SKM-1 treated with dmso at 0.1 percent for 144 hours (cell line): ENCODE data around the gene TMEM82.

Experiments used
- DNase-seq: peaks from one replicate; lab custom pipeline; 2025; ENCODE audit not compliant: unreplicated experiment; lab: John Stamatoyannopoulos, UW

Gene TMEM82

DNA sequence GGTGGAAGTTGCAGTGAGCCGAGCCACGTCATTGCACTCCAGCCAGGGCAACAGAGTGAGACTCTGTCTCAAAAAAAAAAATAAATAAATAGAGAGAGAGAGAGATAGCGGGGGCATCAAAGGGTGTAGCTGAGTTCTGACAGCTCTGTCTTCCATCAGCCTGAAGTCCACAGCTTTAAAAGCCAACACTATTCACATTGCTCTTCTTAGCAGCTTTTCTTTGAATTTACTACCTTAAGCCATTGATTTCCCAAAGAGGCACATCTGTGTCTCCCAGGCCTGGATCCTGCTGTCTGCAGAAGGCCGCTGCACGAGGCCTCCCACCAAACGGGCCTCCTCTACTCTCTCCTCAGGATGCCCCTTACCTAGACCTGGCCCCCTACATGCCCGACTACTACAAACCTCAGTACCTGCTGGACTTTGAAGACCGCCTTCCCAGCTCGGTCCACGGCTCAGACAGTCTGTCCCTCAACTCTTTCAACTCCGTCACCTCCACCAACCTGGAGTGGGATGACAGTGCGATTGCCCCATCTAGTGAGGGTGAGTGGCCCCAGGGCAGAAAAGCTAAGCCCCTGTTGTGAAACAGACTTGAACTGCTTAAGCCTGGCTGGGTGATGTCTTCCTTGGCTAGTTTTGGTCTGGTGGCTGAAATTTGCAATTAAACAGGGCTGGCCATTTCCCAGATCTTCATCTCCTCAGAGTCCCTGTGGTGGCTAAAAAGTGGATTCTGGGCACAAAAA is 22.7 kb upstream of the TMEM82 start:
- no peak for DNase-seq

DNA sequence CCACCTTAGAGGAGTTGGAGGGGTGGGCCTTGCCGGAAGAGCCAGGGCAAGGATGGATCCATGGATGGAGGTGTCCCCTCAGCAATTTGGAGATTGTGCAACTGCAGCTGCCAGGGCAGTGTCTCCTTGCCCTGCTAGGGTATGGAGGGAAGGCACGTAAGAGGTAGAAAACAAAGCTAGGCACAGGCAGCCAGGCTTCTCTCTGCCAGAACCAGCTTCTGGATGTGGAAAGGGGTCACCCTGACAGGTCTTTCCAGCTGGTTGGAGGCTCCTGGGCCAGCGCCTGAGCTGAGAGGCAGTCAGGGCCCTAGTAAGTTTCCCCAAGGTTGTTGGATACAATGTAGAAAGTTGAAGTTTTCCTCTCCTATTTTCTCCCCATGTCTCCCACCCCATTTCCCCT is 21.4 kb upstream of the TMEM82 start:
- DNase-seq = no peak

DNA sequence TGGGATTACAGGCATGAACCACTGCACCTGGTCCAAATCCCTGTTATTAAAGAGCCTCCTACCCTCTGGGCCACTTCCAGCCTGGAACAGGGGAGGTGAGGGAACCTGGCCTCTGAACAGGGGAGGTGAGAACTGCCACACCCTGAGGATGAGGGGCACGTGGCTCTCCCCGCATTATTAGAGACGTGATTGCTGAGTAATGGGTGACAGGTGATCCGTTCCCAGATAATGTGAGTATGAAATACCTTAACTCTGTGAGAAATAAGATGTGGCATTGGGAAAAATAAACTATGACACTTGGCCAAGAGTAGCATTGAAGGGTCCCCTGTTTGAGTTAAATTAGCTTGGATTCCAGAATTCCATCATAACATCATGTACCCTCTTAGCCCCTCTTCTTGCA is 19.9 kb upstream of the TMEM82 start:
- DNase-seq = no peak

DNA sequence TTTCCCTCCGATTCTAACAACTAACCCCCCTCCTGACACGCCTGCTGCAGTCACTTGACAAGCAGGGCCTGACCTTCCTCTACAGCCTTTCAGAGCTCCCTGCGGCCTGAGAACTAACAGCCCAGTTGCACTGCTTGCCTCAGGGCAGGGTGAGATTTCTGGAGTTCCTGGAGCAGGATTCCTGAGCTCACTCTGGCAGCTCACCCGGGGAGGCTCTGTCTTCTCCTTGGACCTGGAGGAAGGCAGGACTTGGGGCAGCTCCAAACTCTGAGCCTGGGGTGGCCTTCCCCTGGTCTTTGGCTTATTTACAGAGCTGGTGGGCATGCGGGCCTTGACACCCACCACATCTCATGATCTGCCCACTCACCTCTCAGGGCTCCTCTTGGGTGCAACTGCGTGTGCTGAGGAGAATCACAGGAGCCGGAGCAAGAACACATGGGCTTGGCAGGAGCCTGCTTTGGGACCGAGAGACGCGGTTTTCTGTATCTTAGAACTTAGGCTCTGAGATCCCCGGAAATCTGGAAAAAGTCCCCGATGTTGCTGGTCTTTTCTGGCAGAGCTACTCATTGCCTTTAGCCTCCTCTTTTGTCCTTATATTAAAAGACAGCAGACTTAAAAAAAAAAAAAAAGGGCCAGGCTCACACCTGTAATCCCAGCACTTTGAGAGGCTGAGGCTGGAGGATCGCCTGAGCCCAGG is 19.3 kb upstream of the TMEM82 start:
- no peak for DNase-seq

DNA sequence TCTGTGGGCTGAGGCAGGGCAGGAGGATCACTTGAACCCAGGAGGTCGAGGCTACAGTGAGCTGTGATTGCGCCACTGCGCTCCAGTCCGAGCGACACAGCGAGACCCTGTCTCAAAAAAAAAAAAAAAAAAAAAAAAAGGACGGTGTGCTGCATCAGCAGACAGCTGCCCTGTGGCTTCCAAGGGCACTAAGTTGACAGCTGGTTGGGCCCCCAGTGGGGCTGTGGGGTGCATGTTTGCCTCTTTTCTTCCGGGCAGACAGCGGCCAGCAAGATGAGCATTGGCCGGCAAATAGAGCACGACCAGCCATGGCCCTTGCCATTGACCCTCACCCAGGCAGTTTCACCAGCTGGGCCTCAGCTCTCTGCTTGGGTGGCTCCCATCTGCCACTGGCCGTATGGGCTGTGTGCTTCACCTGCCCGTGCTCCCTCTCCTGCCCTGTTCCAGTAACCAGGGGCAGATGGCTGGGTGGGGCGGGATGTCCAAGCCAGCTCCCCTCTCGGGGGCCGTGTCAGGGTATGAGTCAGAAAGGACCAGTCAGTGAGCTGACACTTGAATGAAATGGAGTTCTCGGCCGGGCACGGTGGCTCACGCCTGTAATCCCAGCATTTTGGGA is 18.6 kb upstream of the TMEM82 start:
- no peak for DNase-seq

DNA sequence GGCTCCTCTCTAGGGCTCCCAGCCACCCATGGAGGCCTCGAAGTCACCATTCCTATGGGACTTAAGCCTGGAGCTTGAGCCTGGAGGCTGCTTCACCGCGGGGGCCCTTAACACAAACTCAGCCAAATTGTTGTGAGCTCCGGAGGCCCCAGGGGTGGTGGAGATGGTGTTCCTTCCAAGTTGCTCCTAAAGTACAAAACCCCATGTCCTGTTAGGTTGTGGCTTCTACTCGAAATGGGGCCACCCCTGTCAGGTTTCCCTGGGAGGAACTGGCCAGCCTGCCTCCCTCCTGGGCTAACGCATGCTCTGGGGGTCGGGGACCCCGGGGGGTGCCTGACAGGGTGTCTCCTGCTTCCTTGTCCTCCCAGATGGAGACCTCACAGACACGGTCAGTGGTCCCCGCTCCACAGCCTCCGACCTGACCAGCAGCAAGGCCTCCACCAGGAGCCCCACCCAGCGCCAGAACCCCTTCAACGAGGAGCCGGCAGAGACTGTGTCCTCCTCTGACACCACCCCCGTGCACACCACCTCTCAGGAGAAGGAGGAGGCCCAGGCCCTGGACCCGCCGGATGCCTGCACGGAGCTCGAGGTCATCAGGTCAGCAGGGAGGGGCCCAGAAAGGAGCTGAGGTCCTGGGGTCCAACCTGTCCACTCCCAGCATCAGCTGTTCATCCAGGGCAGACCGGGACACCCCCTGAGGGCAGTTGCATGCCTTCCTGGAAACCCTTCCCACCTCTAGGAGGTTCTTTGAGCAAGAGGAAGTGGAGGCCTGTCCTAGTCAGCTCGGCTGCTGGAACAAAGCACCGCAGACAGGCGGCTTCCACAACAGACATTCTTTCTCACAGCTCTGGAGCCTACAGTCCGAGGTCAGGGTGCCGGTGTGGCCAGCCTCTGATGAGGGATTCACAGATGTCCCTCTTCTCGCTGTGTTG is 17.1 kb upstream of the TMEM82 start:
- DNase-seq = no peak

DNA sequence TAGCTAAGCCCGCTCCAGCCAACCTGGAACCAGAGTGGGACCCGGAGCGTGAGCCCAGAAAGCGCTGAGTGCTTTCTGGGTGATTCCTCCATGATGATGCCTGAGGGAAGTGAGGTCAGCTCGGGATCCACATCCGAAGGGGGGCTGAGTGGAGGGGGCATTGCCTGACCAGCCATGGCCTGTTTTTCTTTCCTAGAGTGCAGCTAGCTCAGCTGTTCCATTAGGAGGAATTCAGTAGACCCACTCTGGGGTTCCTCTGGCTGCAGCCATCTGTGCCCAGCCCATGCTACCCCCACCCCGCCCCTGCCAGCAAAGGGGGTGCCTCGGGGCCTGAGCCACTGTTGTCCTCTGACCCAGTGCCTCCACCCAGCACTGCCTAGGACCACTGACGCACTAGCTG is 15.8 kb upstream of the TMEM82 start:
- DNase-seq = no peak

DNA sequence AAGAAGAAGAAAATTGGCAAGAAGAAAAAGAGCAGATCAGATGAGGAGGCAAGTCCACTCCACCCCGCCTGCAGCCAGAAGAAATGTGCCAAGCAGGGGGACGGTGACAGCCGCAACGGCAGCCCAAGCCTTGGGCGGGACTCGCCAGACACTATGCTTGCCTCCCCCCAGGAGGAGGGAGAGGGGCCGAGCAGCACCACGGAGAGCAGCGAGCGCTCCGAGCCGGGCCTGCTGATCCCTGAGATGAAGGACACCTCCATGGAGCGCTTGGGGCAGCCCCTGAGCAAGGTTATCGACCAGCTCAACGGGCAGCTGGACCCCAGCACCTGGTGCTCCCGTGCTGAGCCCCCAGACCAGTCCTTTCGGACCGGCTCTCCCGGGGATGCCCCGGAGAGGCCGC is 15.3 kb upstream of the TMEM82 start:
- DNase-seq = no peak

DNA sequence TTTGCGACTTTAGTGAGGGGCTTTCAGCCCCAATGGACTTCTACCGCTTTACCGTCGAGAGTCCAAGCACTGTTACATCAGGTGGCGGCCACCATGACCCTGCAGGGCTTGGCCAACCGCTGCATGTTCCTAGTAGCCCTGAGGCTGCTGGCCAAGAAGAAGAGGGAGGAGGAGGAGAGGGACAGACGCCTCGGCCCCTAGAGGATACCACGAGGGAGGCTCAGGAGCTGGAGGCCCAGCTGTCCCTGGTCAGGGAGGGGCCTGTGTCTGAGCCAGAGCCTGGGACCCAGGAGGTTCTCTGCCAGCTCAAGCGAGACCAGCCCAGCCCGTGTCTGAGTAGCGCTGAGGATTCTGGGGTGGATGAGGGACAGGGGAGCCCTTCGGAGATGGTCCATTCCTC is 14.9 kb upstream of the TMEM82 start:
- DNase-seq = no peak

DNA sequence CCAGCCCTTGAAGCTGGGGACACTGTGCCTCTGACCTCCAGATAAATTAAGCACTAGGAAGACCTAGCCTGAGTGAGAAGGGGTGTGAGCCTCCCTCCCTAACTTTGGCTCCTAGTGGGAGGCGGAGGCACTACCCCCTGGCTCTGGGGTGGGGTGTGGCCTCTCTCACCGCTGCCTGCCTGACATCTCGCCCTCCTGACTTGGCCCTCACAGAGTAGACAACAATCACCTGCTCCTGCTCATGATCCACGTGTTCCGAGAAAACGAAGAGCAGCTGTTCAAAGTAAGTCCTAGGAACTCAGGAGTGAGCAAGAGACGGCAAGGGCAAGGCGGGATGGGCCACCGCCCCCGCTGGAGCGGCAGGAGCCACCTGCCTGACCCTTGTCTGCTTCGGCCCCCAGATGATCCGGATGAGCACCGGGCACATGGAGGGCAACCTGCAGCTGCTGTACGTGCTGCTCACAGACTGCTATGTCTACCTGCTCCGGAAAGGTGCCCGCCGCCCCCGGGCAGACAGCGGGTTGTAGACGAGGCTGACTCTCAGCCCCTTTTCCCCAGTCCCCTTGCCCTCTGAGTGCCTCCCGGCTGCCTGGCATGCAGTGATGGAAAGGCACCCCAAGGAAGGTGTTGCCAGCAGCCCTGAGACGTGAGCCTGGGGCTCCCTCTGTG is 14.3 kb upstream of the TMEM82 start:
- DNase-seq = no peak

DNA sequence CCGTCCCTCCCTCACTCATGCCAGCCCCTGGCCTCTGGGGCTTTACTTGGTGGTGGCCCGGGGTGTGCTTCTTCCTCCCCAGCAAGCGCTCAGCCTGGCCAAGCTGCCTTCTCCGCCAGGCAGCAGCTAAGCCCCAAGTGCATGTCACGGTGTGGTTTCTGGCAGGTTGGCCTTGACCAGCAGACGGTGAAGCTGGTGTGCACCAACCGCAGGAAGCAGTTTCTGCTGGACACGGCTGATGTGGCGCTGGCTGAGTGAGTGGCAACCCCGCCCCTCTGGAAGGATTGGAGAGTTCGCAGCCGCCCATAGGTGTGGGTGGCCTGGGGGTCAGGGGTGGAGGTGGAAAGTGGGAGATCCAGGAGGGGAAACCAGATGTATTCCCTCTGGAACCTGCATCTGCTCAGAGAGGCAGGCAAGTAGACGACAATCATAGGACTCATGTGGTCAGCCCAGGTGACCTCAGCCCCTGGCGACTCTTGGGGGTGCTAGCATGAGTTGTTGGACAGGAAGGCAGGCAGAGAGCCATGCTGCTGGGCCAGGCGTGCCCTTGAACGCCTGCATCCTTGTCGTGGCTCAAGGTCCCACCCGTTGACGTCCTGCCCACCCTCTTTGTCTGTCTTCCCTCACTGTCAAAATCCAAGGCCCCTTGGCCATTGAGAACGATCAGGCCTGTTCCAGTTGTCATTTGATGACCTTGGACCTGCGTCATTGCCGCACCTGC is 13.2 kb upstream of the TMEM82 start:
- DNase-seq = no peak

DNA sequence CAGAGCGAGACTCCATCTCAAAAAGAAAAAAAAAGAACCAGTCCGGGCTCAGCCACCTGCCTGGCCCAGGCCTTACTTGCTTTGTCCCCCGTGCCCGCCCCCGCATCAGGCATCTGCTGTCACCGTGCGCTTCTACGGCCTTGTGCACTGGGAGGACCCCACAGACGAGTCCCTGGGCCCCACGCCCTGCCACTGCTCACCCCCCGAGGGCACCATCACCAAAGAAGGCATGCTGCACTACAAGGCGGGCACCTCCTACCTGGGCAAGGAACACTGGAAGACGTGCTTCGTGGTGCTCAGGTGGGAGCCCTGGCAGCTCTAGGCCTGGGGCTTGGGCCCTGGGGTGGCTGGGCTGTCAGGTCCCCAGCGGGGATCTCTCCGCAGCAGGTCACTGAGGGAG is 11.9 kb upstream of the TMEM82 start:
- no peak for DNase-seq

DNA sequence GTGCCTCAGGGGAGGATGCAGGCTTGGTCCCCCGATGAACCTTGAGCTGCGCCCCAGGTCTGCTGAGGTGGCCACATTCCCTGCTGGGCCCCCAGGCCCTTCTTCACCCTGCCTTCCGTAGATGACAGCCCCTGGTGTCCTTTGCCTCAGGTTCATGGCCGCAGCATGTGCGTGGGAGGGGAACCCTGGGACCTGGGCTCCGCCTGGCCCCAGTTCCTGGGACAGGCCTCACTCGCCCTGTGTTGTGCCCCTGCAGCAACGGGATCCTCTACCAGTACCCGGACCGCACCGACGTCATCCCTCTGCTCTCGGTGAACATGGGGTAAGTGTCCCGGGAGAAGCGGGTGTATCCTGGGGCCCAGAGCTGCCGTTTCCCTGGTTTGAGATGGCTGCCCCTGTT is 11.4 kb upstream of the TMEM82 start:
- DNase-seq = no peak

DNA sequence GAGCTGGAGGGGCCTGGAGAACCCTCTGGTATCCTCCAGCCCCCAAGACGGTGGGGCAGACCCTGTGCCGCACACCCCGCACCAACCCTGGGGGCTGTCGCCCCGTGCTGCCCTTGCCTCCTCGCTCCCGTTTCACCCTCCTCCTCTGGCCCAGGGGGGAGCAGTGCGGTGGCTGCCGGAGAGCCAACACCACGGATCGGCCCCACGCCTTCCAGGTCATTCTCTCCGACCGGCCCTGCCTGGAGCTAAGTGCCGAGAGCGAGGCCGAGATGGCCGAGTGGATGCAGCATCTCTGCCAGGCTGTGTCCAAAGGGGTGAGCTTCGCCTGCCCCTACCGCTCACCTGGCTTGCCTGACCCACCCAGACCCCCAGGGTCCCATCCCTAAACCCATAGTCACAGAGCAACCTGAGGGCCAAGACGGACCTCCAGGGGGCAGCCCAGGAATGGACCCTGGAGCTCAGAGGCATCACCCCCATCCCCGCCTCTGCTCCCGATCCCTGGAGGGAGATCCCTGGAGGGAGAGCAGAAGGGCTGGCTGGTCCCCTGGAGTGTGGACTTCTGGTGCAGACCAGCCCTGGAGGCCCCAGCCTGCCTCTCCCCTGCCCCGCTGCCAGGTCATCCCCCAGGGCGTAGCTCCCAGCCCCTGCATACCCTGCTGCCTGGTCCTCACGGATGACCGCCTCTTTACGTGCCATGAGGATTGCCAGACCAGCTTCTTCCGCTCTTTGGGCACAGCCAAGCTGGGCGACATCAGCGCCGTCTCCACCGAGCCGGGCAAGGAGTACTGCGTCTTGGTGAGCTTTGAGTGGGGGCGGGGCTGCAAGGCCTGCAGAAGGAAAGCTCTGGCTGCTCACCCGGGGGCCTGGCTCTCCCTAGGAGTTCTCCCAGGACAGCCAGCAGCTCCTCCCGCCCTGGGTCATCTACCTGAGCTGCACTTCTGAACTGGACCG is 10.3 kb upstream of the TMEM82 start:
- DNase-seq = no peak

DNA sequence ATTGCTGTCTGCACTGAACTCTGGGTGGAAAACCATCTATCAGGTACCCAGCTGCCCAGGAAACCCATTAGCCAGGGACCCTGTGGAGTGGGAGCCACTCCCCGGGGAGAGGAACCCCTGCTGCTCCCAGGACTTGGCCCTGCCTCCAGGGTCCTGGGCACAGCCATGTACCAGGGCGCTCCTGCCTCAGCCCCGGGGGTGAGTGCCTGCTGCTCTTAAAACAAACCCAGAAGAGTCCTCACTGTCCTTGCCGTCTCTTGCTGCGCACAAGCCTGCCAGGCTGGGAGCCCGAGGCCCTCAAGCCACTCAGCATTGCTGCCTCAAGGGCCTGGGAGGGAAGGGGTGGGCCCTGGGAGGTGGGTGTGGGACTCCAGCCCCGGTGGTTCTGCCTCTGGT is 9.6 kb upstream of the TMEM82 start:
- no peak for DNase-seq

DNA sequence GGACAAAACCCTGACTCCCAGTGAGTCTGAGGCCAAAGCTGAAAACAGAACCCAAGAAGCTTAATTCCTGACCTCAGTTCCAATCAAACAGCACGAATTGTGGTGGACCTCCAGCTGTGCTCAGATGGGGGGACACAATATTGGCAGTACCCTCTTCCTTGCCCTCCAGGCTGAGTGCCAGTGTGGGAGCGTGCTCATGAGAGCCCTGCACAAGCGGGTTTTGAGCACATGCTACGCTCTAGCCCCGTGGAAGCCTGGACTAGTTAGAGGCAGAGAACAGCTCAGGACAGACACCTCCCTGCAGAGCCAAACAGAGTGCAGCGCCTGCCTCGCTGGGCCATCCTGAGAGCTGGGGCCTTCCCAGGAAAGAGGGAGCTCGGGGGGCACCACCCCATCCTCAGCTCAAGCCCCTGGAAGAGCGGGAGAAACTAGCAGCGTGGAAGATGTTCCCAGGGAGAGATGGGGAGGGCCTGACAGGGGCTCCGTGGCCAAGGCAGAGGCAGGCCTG is 9.0 kb upstream of the TMEM82 start:
- no peak for DNase-seq

DNA sequence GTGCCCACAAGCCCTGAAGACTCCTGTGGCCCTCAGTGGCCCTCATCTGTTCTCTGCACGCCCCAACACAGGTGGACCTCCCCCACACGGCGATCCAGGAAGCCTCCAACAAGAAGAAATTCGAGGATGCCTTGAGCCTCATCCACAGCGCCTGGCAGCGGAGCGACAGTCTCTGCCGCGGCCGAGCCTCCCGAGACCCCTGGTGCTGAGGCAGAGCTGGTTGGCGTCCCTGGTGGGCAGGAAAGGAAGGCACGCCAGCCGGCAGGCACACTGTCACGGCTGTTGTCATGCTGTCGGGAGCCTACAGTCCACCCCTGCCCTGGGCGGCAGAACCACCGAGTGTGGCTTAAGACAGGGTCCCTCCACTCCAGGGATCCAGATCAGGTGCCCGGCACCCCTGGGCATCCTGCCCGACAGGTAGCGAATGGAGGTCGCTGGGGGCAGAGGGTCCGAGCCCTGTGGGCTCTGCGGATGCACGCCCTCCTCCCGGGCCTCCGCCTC is 8.5 kb upstream of the TMEM82 start:
- DNase-seq = no peak

DNA sequence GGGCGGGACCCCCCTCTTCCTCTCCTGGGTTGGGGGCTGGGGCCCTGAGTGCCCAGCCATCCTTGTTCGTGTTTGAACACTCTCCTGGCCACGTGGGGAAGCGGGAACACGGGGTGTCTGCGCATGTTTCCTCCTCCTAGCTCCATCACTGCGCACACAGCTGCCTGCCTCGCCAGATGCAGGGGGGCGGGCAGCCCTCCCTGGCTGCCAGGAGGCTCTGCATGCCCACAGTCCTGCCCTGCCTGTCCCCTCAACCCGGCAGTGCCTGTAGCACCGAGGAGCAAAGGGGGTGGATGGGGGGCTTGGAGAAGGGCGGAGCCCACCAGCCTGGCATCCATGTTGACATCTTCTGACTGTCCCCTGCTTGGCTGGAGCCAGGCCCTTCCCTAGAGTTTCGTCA is 8.0 kb upstream of the TMEM82 start:
- DNase-seq = no peak

DNA sequence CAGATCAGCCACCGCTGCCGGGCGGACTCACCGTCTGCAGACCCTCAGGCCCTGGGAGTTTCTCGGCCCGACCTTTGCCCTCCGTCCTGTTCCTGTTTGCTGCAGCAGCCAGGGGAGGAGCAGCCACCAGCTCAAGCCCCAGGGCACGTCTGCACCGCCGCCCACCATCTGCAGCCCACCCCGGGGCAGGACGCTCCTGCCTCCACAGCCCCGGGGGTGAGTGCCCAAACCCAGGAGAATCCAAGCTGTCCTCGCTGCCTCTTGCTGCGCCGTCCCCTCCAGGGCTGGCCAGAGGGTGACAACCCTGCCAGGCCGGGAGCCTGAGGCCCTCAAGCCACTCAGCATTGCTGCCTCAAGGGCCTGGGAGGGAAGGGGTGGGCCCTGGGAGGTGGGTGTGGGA is 7.4 kb upstream of the TMEM82 start:
- DNase-seq = no peak
